K562 (cell line): Measurements from ENCODE around the gene TRAPPC12. TPM values are rescaled to one million over a fixed set of nuclear protein-coding genes. Genes with fewer than 3 reads are reported as not detected.

ENCODE experiments used
- BHLHE40 ChIP-seq: IDR thresholded peaks from 2 replicates; pipeline ENCODE4 v1.6.1; 2011; ENCODE audit warnings: low read length, improper control_type of control experiment
- CHD1 ChIP-seq: fragments of 200-600 bp; sonication (generic); IDR thresholded peaks from one replicate; pipeline ENCODE4 v1.6.1; 2012; ENCODE audit warnings: mild to moderate bottlenecking, moderate library complexity, low read length, inconsistent platforms
- NCOA4 ChIP-seq: fragments of 450-650 bp; IDR thresholded peaks from 2 replicates; pipeline ENCODE4 v1.6.1; 2018; ENCODE audit warnings: mild to moderate bottlenecking; ENCODE audit not compliant: partially characterized antibody
- NR2C1 ChIP-seq, 2 experiments: fragments of 450-650 bp; IDR thresholded peaks; 2 replicates each; pipeline ENCODE4 v1.6.1; 2017; ENCODE audit warnings: mild to moderate bottlenecking in 2 of 2, antibody characterized with exemption in 1 of 2, inconsistent platforms in 1 of 2, missing compliant biosample characterization in 1 of 2, missing genetic modification characterization in 1 of 2
- PHF20 ChIP-seq: fragments of 450-650 bp; IDR thresholded peaks from 2 replicates; pipeline ENCODE4 v1.6.1; 2018; ENCODE audit not compliant: partially characterized antibody
- TARDBP ChIP-seq: fragments of 450-650 bp; IDR thresholded peaks from 2 replicates; pipeline ENCODE4 v1.6.1; 2016
- ZBTB1 ChIP-seq: sonication (generic); formaldehyde crosslinking; IDR thresholded peaks from 2 replicates; pipeline ENCODE4 v1.8.1; 2023; ENCODE audit warnings: missing genetic modification reagents, low read depth, mild to moderate bottlenecking, borderline replicate concordance
- ZNF41 ChIP-seq: fragments of 250-450 bp; sonication (Bioruptor Pico); conservative IDR thresholded peaks from 2 replicates; pipeline ENCODE4 v1.4.0; 2020; ENCODE audit warnings: mild to moderate bottlenecking
- polyA plus RNA-seq, 8 experiments: library from polyadenylated mRNA; depleted of rRNA in 4 of 8; stranded (reverse) in 5 of 8; unstranded in 3 of 8; fragments of >200 nt; fragmentation: Nextera tagmentation in 2 of 8; fragmentation: Illumina TruSeq in 1 of 8; extraction: Ambion mirVana in 2 of 8; extraction: Trizol in 1 of 8; gene quantifications; 2 replicates each; pipeline versions ENCODE4 v1.2.1 to v1.2.3, GENCODE V29; 2011 to 2014; ENCODE audit warnings: inconsistent platforms in 1 of 8, missing spikeins in 1 of 8
- total RNA-seq, 7 experiments: library from RNA; depleted of rRNA in 6 of 7; stranded (reverse); fragments of >200 nt in 6 of 7; fragmentation: Illumina TruSeq in 2 of 7; extraction: Trizol in 2 of 7; gene quantifications; 2 replicates each; pipeline versions ENCODE4 v1.2.1 to v1.2.3, GENCODE V29; 2011 to 2021; ENCODE audit warnings: low replicate concordance in 1 of 7
- TF ChIP-seq, protein P1 (sequence below): sonication (generic); formaldehyde crosslinking; IDR thresholded peaks from 2 replicates; pipeline ENCODE4 v1.8.1; 2023; ENCODE audit warnings: mild to moderate bottlenecking, missing genetic modification reagents
- TF ChIP-seq, protein P2 (sequence below): fragments of 200-400 bp; formaldehyde crosslinking; IDR thresholded peaks from 2 replicates; pipeline ENCODE4 v1.6.1; 2017; ENCODE audit warnings: mild to moderate bottlenecking, low read depth, low read length, moderate library complexity
- TF ChIP-seq, protein P3 (sequence below): fragments of 450-650 bp; IDR thresholded peaks from 2 replicates; pipeline ENCODE4 v1.6.1; 2017; ENCODE audit warnings: antibody characterized with exemption
- TF ChIP-seq, protein P4 (sequence below): fragments of 250-450 bp; sonication (Bioruptor Pico); IDR thresholded peaks from 2 replicates; pipeline ENCODE4 v1.8.0; 2022; ENCODE audit warnings: moderate library complexity, mild to moderate bottlenecking, inconsistent platforms
- TF ChIP-seq, protein P5 (sequence below): fragments of 450-650 bp; IDR thresholded peaks from 2 replicates; pipeline ENCODE4 v1.6.1; 2016; ENCODE audit warnings: borderline replicate concordance
- TF ChIP-seq, protein P6 (sequence below): IDR thresholded peaks from 2 replicates; pipeline ENCODE4 v1.6.1; 2011; ENCODE audit not compliant: insufficient read length; ENCODE audit errors: extremely low read depth
- TF ChIP-seq, protein P7 (sequence below): fragments of 250-450 bp; sonication (Bioruptor Pico); IDR thresholded peaks from 2 replicates; pipeline ENCODE4 v1.8.0; 2021; ENCODE audit warnings: borderline replicate concordance, mild to moderate bottlenecking, moderate library complexity; ENCODE audit not compliant: poor library complexity, severe bottlenecking

Gene TRAPPC12
- total and polyA plus RNA-seq, 9 of the 15 experiments (the other 6 are each of a cell fraction or from before 2014, with no cell fraction given), result 8.0 to 75.2 (median 39.1) TPM

DNA sequence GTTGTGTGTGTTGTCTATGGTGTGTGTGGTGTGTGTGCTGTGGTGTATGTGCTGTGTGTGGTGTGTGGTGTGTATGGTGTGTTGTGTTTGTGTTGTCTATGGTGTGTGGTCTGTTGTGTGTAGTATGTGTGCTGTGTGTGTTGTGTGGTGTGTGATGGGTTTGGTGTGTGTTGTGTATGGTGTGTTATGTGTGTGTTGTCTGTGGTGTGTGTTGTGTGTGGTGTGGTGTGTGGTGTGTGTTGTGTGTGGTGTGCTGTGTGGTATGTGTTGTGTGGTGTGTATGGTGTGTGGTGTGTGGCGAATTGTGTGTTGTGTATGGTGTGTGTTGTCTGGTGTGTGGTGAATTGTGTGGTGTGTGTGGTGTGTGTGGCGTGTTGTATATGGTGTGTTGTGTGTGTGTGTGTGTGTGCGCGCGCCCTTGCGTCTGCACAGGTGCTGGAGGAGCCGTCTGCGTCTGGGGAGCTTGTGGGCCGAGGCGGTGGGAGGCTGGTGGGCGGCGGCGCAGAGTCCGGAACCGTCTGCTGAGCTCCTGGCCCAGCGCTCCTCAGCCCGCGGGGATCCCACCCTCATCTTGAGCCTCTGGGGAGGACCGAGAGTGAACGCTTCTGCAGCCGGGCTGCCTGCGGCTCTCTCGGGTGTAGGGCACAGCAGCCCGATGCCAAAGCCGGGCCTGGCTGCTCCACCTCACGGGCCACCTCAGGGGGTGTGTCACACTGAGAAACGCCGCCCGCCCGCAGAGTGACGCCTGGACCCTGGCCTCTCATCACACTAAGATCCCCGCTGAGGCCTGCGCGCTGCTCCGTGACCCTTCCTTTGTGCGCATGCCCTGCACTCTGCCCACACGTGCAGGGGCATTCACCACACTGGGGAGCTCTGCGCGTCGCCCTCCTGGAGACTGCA, 148.6 kb downstream of the TRAPPC12 start (continued):
- TF ChIP-seq, protein P1, sequence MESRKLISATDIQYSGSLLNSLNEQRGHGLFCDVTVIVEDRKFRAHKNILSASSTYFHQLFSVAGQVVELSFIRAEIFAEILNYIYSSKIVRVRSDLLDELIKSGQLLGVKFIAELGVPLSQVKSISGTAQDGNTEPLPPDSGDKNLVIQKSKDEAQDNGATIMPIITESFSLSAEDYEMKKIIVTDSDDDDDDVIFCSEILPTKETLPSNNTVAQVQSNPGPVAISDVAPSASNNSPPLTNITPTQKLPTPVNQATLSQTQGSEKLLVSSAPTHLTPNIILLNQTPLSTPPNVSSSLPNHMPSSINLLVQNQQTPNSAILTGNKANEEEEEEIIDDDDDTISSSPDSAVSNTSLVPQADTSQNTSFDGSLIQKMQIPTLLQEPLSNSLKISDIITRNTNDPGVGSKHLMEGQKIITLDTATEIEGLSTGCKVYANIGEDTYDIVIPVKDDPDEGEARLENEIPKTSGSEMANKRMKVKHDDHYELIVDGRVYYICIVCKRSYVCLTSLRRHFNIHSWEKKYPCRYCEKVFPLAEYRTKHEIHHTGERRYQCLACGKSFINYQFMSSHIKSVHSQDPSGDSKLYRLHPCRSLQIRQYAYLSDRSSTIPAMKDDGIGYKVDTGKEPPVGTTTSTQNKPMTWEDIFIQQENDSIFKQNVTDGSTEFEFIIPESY (CRISPR knock-in tag), result peak; percentile 93
- TF ChIP-seq TARDBP (no peak), CHD1 (no peak), NR2C1 (IDR thresholded peaks at IDR 0.05) (0 out of 2 replicates have a peak, but pooled peaks have one; percentile 0), NR2C1 (tag; IDR thresholded peaks at IDR 0.05) (no peak), NCOA4 (no peak), BHLHE40 (no peak), ZBTB1 (no peak), PHF20 (peak; percentile 20), ZNF41 (CRISPR knock-in tag) (no peak)
- TF ChIP-seq, protein P2, sequence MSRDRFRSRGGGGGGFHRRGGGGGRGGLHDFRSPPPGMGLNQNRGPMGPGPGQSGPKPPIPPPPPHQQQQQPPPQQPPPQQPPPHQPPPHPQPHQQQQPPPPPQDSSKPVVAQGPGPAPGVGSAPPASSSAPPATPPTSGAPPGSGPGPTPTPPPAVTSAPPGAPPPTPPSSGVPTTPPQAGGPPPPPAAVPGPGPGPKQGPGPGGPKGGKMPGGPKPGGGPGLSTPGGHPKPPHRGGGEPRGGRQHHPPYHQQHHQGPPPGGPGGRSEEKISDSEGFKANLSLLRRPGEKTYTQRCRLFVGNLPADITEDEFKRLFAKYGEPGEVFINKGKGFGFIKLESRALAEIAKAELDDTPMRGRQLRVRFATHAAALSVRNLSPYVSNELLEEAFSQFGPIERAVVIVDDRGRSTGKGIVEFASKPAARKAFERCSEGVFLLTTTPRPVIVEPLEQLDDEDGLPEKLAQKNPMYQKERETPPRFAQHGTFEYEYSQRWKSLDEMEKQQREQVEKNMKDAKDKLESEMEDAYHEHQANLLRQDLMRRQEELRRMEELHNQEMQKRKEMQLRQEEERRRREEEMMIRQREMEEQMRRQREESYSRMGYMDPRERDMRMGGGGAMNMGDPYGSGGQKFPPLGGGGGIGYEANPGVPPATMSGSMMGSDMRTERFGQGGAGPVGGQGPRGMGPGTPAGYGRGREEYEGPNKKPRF, result no peak
- TF ChIP-seq, protein P3, sequence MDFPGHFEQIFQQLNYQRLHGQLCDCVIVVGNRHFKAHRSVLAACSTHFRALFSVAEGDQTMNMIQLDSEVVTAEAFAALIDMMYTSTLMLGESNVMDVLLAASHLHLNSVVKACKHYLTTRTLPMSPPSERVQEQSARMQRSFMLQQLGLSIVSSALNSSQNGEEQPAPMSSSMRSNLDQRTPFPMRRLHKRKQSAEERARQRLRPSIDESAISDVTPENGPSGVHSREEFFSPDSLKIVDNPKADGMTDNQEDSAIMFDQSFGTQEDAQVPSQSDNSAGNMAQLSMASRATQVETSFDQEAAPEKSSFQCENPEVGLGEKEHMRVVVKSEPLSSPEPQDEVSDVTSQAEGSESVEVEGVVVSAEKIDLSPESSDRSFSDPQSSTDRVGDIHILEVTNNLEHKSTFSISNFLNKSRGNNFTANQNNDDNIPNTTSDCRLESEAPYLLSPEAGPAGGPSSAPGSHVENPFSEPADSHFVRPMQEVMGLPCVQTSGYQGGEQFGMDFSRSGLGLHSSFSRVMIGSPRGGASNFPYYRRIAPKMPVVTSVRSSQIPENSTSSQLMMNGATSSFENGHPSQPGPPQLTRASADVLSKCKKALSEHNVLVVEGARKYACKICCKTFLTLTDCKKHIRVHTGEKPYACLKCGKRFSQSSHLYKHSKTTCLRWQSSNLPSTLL, result 0 out of 2 replicates have a peak, but pooled peaks have one; percentile 31
- TF ChIP-seq, protein P4, sequence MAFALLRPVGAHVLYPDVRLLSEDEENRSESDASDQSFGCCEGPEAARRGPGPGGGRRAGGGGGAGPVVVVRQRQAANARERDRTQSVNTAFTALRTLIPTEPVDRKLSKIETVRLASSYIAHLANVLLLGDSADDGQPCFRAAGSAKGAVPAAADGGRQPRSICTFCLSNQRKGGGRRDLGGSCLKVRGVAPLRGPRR, result no peak
- TF ChIP-seq, protein P5, sequence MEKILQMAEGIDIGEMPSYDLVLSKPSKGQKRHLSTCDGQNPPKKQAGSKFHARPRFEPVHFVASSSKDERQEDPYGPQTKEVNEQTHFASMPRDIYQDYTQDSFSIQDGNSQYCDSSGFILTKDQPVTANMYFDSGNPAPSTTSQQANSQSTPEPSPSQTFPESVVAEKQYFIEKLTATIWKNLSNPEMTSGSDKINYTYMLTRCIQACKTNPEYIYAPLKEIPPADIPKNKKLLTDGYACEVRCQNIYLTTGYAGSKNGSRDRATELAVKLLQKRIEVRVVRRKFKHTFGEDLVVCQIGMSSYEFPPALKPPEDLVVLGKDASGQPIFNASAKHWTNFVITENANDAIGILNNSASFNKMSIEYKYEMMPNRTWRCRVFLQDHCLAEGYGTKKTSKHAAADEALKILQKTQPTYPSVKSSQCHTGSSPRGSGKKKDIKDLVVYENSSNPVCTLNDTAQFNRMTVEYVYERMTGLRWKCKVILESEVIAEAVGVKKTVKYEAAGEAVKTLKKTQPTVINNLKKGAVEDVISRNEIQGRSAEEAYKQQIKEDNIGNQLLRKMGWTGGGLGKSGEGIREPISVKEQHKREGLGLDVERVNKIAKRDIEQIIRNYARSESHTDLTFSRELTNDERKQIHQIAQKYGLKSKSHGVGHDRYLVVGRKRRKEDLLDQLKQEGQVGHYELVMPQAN, result peak; percentile 23; the same call in 1 of the 2 replicates
- TF ChIP-seq, protein P6, sequence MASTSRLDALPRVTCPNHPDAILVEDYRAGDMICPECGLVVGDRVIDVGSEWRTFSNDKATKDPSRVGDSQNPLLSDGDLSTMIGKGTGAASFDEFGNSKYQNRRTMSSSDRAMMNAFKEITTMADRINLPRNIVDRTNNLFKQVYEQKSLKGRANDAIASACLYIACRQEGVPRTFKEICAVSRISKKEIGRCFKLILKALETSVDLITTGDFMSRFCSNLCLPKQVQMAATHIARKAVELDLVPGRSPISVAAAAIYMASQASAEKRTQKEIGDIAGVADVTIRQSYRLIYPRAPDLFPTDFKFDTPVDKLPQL, result no peak
- TF ChIP-seq, protein P7, sequence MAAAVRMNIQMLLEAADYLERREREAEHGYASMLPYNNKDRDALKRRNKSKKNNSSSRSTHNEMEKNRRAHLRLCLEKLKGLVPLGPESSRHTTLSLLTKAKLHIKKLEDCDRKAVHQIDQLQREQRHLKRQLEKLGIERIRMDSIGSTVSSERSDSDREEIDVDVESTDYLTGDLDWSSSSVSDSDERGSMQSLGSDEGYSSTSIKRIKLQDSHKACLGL, result no peak
